Neural progenitor cell (in vitro differentiated cells): Measurements from ENCODE around the gene UGGT1. TPM values are rescaled to one million over a fixed set of nuclear protein-coding genes. Genes with fewer than 3 reads are reported as not detected.

Experiments
- DNase-seq: peaks from one replicate; pipeline ENCODE4 v3.0.0-alpha.2; 2016; ENCODE audit warnings: low spot score
- H2AFZ ChIP-seq: fragments of 200-600 bp; sonication (generic); replicated peaks from 2 replicates; pipeline ENCODE4 v1.6.1; 2016; ENCODE audit warnings: antibody characterized with exemption
- H3F3A ChIP-seq: fragments of 200-600 bp; sonication (generic); 2 replicates; pipeline ENCODE4 v1.6.1; 2016; ENCODE audit warnings: antibody characterized with exemption, low read depth
- H3K27ac ChIP-seq: fragments of 200-600 bp; sonication (generic); 2 replicates; pipeline ENCODE4 v1.5.1; 2016; ENCODE audit warnings: mild to moderate bottlenecking
- H3K27me3 ChIP-seq: fragments of 200-600 bp; sonication (generic); 2 replicates; pipeline ENCODE4 v1.6.1; 2016; ENCODE audit warnings: mild to moderate bottlenecking, moderate library complexity
- H3K36me3 ChIP-seq: fragments of 200-600 bp; sonication (generic); 2 replicates; pipeline ENCODE4 v1.5.1; 2016
- H3K4me1 ChIP-seq: fragments of 200-600 bp; sonication (generic); 2 replicates; pipeline ENCODE4 v1.6.1; 2016; ENCODE audit warnings: mixed run types
- H3K4me2 ChIP-seq: fragments of 200-600 bp; sonication (generic); 2 replicates; pipeline ENCODE4 v1.6.1; 2016
- H3K4me3 ChIP-seq: fragments of 200-600 bp; sonication (generic); 2 replicates; pipeline ENCODE4 v1.5.1; 2016
- H3K79me2 ChIP-seq: fragments of 200-600 bp; sonication (generic); 2 replicates; pipeline ENCODE4 v1.6.1; 2016; ENCODE audit warnings: low read depth
- H3K9ac ChIP-seq: fragments of 200-600 bp; sonication (generic); 2 replicates; pipeline ENCODE4 v1.6.1; 2016
- H3K9me3 ChIP-seq: fragments of 200-600 bp; sonication (generic); 2 replicates; pipeline ENCODE4 v1.5.1; 2016; ENCODE audit warnings: low read depth
- H4K20me1 ChIP-seq: fragments of 200-600 bp; sonication (generic); 2 replicates; pipeline ENCODE4 v1.6.1; 2016; ENCODE audit warnings: low read depth
- H3K27ac Mint-ChIP-seq: 3 replicates; pipeline ENCODE4 v1.8.0; 2021; ENCODE audit warnings: mixed read lengths
- H3K27me3 Mint-ChIP-seq: 2 replicates; pipeline ENCODE4 v1.8.0; 2022; ENCODE audit warnings: low read depth, mild to moderate bottlenecking, inconsistent platforms, moderate library complexity, mixed read lengths; ENCODE audit not compliant: insufficient read depth
- H3K36me3 Mint-ChIP-seq: 3 replicates; pipeline ENCODE4 v1.8.0; 2021; ENCODE audit warnings: mixed read lengths
- H3K4me1 Mint-ChIP-seq: 3 replicates; pipeline ENCODE4 v1.8.0; 2021; ENCODE audit warnings: mixed read lengths
- H3K4me3 Mint-ChIP-seq: 3 replicates; pipeline ENCODE4 v1.8.0; 2021; ENCODE audit warnings: mild to moderate bottlenecking, moderate library complexity, mixed read lengths
- H3K9me3 Mint-ChIP-seq: 3 replicates; pipeline ENCODE4 v1.8.0; 2020; ENCODE audit warnings: mixed read lengths
- EZH2 ChIP-seq: fragments of 200-600 bp; sonication (generic); IDR thresholded peaks from 2 replicates; pipeline ENCODE4 v1.6.1; 2017; ENCODE audit warnings: antibody characterized with exemption, mild to moderate bottlenecking, moderate library complexity
- EZH2phosphoT487 ChIP-seq: fragments of 200-600 bp; sonication (generic); IDR thresholded peaks from 2 replicates; pipeline ENCODE4 v1.6.1; 2017; ENCODE audit warnings: antibody characterized with exemption
- total RNA-seq: library from RNA; depleted of rRNA; stranded (reverse); fragments of >200 nt; gene quantifications from 2 replicates; pipeline ENCODE4 v1.2.3, GENCODE V29; 2015; ENCODE audit warnings: low replicate concordance
- TF ChIP-seq, protein P1 (sequence below): fragments of 200-600 bp; sonication (generic); IDR thresholded peaks from 2 replicates; pipeline ENCODE4 v1.5.1; 2017; ENCODE audit warnings: antibody characterized with exemption, mild to moderate bottlenecking

Gene UGGT1
- total RNA-seq, 1 donor from 2014 or later: 56.3 TPM

DNA sequence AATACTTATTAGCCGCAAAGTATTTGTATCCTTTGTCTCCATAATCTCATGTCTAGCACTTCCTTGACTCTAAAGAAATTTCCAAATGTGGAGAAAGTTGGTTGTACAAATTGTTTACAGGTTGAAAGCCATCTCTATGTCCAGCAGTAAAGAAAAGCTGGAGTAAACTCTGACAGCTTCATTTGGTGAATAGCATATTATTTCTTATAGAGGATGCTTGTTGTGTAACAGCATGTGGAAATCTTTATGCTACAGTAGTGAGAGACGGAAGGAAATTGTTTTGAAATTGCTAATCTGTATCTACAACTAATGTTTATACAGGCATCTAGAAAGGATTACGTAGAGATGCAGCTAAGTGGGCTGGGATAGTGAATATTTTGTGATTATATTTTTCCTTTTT, 78.5 kb downstream of the UGGT1 start:
- Mint-ChIP-seq H3K4me1 (no peaks in the 10 kb centered on the region), H3K36me3 (peaks cover 21% of the 10 kb centered on the region), H3K4me3 (no peak overlapping the region), H3K27me3 (no peaks in the 10 kb centered on the region), H3K27ac (no peak overlapping the region), H3K9me3 (no peaks in the 10 kb centered on the region)
- Histone ChIP-seq H3K36me3 (peaks cover 3% of the 10 kb centered on the region), H3K4me2 (no peak overlapping the region), H3K9ac (no peak overlapping the region), H3K4me1 (no peaks in the 10 kb centered on the region), H3K27me3 (no peaks in the 10 kb centered on the region), H3K4me3 (no peak overlapping the region), H3F3A (peaks cover 3% of the 10 kb centered on the region), H3K79me2 (no peaks in the 10 kb centered on the region), H2AFZ (no peak overlapping the region), H3K27ac (no peak overlapping the region), H4K20me1 (no peaks in the 10 kb centered on the region), H3K9me3 (no peaks in the 10 kb centered on the region)
- no peak for DNase-seq
- TF ChIP-seq EZH2 (no peak), EZH2phosphoT487 (no peak)
- TF ChIP-seq, protein P1, sequence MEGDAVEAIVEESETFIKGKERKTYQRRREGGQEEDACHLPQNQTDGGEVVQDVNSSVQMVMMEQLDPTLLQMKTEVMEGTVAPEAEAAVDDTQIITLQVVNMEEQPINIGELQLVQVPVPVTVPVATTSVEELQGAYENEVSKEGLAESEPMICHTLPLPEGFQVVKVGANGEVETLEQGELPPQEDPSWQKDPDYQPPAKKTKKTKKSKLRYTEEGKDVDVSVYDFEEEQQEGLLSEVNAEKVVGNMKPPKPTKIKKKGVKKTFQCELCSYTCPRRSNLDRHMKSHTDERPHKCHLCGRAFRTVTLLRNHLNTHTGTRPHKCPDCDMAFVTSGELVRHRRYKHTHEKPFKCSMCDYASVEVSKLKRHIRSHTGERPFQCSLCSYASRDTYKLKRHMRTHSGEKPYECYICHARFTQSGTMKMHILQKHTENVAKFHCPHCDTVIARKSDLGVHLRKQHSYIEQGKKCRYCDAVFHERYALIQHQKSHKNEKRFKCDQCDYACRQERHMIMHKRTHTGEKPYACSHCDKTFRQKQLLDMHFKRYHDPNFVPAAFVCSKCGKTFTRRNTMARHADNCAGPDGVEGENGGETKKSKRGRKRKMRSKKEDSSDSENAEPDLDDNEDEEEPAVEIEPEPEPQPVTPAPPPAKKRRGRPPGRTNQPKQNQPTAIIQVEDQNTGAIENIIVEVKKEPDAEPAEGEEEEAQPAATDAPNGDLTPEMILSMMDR: no peak

DNA sequence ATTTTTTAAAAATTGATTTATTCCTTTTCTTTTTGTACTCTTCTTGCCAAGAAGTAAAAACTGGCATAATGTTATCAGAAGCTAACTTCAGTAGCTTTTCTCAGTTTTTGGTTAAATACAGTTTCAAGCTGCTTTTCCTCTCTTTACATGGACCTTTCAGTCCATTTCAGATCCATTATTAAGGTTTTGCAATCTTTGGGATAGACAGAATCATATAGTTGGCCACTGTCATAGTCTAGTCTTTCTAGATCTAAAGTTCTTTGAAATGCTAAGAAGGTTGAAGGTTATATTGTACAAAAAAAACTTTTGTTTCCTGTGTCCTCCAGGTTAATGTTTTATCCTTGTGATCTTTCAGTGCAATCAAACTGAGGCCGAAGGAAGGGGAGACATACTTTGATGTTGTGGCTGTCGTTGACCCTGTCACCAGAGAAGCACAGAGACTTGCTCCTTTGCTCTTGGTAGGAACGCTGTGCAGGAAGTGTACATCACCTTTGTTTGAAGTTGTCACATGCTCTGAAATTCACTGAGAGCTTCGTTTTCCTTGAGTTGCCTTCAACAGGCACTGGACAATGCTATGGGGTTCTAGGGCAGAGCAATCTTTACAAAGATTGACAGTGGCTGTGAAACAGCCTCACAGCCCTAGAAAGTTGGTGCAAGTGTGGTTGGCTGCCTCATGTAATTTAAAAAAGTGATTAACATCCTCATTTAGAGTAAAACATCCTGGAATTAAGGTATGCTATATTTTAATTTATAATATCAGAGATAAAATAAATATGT, 79.1 kb downstream of the UGGT1 start:
- Histone ChIP-seq H3F3A (peaks cover 3% of the 10 kb centered on the region), H3K4me1 (no peaks in the 10 kb centered on the region), H3K79me2 (no peaks in the 10 kb centered on the region), H3K27ac (no peak overlapping the region), H3K9ac (no peak overlapping the region), H3K4me3 (no peak overlapping the region), H3K9me3 (no peaks in the 10 kb centered on the region), H3K27me3 (no peaks in the 10 kb centered on the region), H3K36me3 (peaks cover 5% of the 10 kb centered on the region), H2AFZ (no peak overlapping the region), H4K20me1 (no peaks in the 10 kb centered on the region), H3K4me2 (no peak overlapping the region)
- H3K4me1 Mint-ChIP-seq: no peaks in the 10 kb centered on the region
- TF ChIP-seq EZH2phosphoT487: no peak
- TF ChIP-seq EZH2: no peak
- TF ChIP-seq, protein P1: no peak
- no peaks in the 10 kb centered on the region for H3K27me3 Mint-ChIP-seq
- no peaks in the 10 kb centered on the region for H3K9me3 Mint-ChIP-seq
- H3K27ac Mint-ChIP-seq: no peak overlapping the region
- H3K36me3 Mint-ChIP-seq: peaks cover 21% of the 10 kb centered on the region
- H3K4me3 Mint-ChIP-seq: no peak overlapping the region
- no peak for DNase-seq

DNA sequence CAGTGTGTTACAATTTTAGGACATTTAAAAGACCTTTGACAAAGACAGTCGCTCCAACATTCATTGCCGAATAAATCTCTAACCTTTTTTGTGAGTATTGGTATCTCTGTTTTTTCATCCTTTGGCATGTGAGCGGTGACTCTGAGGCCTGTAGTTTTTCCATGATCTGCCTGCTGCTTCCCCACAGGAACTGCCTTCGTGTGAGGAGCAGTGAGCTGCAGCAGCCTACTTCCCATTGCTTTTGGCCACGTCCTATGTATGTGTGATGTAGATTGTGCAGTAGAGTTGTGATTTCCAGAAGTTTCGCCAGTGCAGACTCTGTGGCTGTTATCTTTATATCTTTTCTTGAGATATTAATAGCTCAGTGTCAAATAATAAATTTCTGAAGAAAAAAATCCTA, 79.8 kb downstream of the UGGT1 start:
- Mint-ChIP-seq H3K4me3 (no peak overlapping the region), H3K4me1 (no peaks in the 10 kb centered on the region), H3K27me3 (no peaks in the 10 kb centered on the region), H3K9me3 (no peaks in the 10 kb centered on the region), H3K27ac (no peak overlapping the region), H3K36me3 (peaks cover 24% of the 10 kb centered on the region)
- Histone ChIP-seq H3K9me3 (no peaks in the 10 kb centered on the region), H2AFZ (no peak overlapping the region), H3K27me3 (no peaks in the 10 kb centered on the region), H3K36me3 (peaks cover 11% of the 10 kb centered on the region), H3K27ac (no peak overlapping the region), H4K20me1 (no peaks in the 10 kb centered on the region), H3K9ac (no peak overlapping the region), H3K4me3 (no peak overlapping the region), H3F3A (peaks cover 3% of the 10 kb centered on the region), H3K4me2 (no peak overlapping the region), H3K4me1 (no peaks in the 10 kb centered on the region), H3K79me2 (no peaks in the 10 kb centered on the region)
- no peak for DNase-seq
- TF ChIP-seq EZH2 (no peak), EZH2phosphoT487 (no peak)
- TF ChIP-seq, protein P1: no peak
